ENCODE measurements around the gene ZNF608.

ZNF608 gene

GRCh38 chr5:124737651-124738050 lies 8.8 kb downstream of the ZNF608 start:
- TF ChIP-seq CTCF (IDR thresholded peaks at IDR 0.05; ENCODE audit: low read depth, low read length), result no peak
- in situ Hi-C loops (cut with HindIII; ENCODE audit: low sequenced_read_pairs), result no loop called here
- no peak for DNase-seq (ENCODE audit: low read depth, low spot score)
- H3K4me3 ChIP-seq (ENCODE audit: low read depth, low read length), result no peak overlapping the region

GRCh38 chr5:124736805-124737188 lies 9.6 kb downstream of the ZNF608 start:
- no peak for TF ChIP-seq CTCF (IDR thresholded peaks at IDR 0.05; ENCODE audit: low read depth, low read length)
- in situ Hi-C loops (cut with HindIII; ENCODE audit: low sequenced_read_pairs), result no loop called here
- DNase-seq (ENCODE audit: low read depth, low spot score), result no peak
- H3K4me3 ChIP-seq (ENCODE audit: low read depth, low read length), result no peak overlapping the region

- no peak for TF ChIP-seq CTCF (IDR thresholded peaks at IDR 0.05; ENCODE audit: low read depth, low read length)
- H3K4me3 ChIP-seq (ENCODE audit: low read depth, low read length), result no peak overlapping the region
- in situ Hi-C loops (cut with HindIII; ENCODE audit: low sequenced_read_pairs), result no loop called here
- peak; percentile 90 for DNase-seq (ENCODE audit: low read depth, low spot score)
Observed at GRCh38 chr5:124736082-124736804, 10.2 kb downstream of the ZNF608 start.

- TF ChIP-seq CTCF (IDR thresholded peaks at IDR 0.05; ENCODE audit: low read depth, low read length), result no peak
- peak overlapping the region; percentile 14 for H3K4me3 ChIP-seq (ENCODE audit: low read depth, low read length)
- in situ Hi-C loops (cut with HindIII; ENCODE audit: low sequenced_read_pairs), result no loop called here
- no peak for DNase-seq (ENCODE audit: low read depth, low spot score)
Observed at GRCh38 chr5:124735169-124735858, 11.1 kb downstream of the ZNF608 start.

- no peak for TF ChIP-seq CTCF (IDR thresholded peaks at IDR 0.05; ENCODE audit: low read depth, low read length)
- in situ Hi-C loops (cut with HindIII; ENCODE audit: low sequenced_read_pairs), result no loop called here
- no peak for DNase-seq (ENCODE audit: low read depth, low spot score)
- no peak overlapping the region for H3K4me3 ChIP-seq (ENCODE audit: low read depth, low read length)
Observed at GRCh38 chr5:124734574-124735168, 11.8 kb downstream of the ZNF608 start.

- DNase-seq (ENCODE audit: low read depth, low spot score), result no peak
- TF ChIP-seq CTCF (IDR thresholded peaks at IDR 0.05; ENCODE audit: low read depth, low read length), result no peak
- H3K4me3 ChIP-seq (ENCODE audit: low read depth, low read length), result no peak overlapping the region
- in situ Hi-C loops (cut with HindIII; ENCODE audit: low sequenced_read_pairs), result no loop called here
Observed at GRCh38 chr5:124733329-124733650, 13.1 kb downstream of the ZNF608 start.
